ENCODE data around the gene UNC5A. TPM values are rescaled to one million over a fixed set of nuclear protein-coding genes. Genes with fewer than 3 reads are reported as not detected.

The UNC5A gene
- total RNA-seq, 1 experiment from 2014 or later = not detected

GRCh38 chr5:176825234-176825633 is 14.9 kb downstream of the UNC5A start:
- H3K4me3 ChIP-seq = no peak overlapping the region
- no peak for DNase-seq (ENCODE audit: low read depth in 1 of 2, low spot score in 2 of 2)
- peaks cover 59% of the 10 kb centered on the region for H3K27me3 ChIP-seq (replicated peaks)
- H3K36me3 ChIP-seq = no peaks in the 10 kb centered on the region
- H3K9me3 ChIP-seq (replicated peaks) = no peaks in the 10 kb centered on the region; the same call in 1 of the 2 replicates
- no peak overlapping the region for H3K27ac ChIP-seq
- no peaks in the 10 kb centered on the region for H3K4me1 ChIP-seq (replicated peaks)

- Histone ChIP-seq H3K27ac (no peak overlapping the region), H3K27me3 (replicated peaks) (peaks cover 51% of the 10 kb centered on the region), H3K36me3 (no peaks in the 10 kb centered on the region), H3K9me3 (replicated peaks) (no peaks in the 10 kb centered on the region; the same call in 1 of the 2 replicates), H3K4me3 (no peak overlapping the region), H3K4me1 (replicated peaks) (no peaks in the 10 kb centered on the region)
- DNase-seq (ENCODE audit: low read depth in 1 of 2, low spot score in 2 of 2) = no peak
Observed at GRCh38 chr5:176825957-176826356, 15.6 kb downstream of the UNC5A start.

GRCh38 chr5:176827736-176828414 is 17.5 kb downstream of the UNC5A start:
- no peak for DNase-seq (ENCODE audit: low read depth in 1 of 2, low spot score in 2 of 2)
- Histone ChIP-seq H3K9me3 (replicated peaks) (no peaks in the 10 kb centered on the region; the same call in 1 of the 2 replicates), H3K4me3 (no peak overlapping the region), H3K36me3 (no peaks in the 10 kb centered on the region), H3K27ac (no peak overlapping the region), H3K4me1 (replicated peaks) (no peaks in the 10 kb centered on the region), H3K27me3 (replicated peaks) (peaks cover 47% of the 10 kb centered on the region)

GRCh38 chr5:176829320-176829719 is 19.0 kb downstream of the UNC5A start:
- no peak for DNase-seq (ENCODE audit: low read depth in 1 of 2, low spot score in 2 of 2)
- no peak overlapping the region for H3K4me3 ChIP-seq

GRCh38 chr5:176830422-176830994 is 20.1 kb downstream of the UNC5A start:
- Histone ChIP-seq H3K27me3 (replicated peaks) (peaks cover 34% of the 10 kb centered on the region), H3K36me3 (no peaks in the 10 kb centered on the region), H3K27ac (no peak overlapping the region), H3K9me3 (replicated peaks) (no peaks in the 10 kb centered on the region; the same call in 1 of the 2 replicates), H3K4me3 (no peak overlapping the region), H3K4me1 (replicated peaks) (no peaks in the 10 kb centered on the region)
- no peak for DNase-seq (ENCODE audit: low read depth in 1 of 2, low spot score in 2 of 2)

More at GRCh38 chr5:176829320-176829719, 19.0 kb downstream of the UNC5A start:
- no peak overlapping the region for H3K27ac ChIP-seq
- no peaks in the 10 kb centered on the region; the same call in 1 of the 2 replicates for H3K9me3 ChIP-seq (replicated peaks)
- no peaks in the 10 kb centered on the region for H3K36me3 ChIP-seq
- peaks cover 38% of the 10 kb centered on the region for H3K27me3 ChIP-seq (replicated peaks)
- H3K4me1 ChIP-seq (replicated peaks) = no peaks in the 10 kb centered on the region

- Histone ChIP-seq H3K27ac (no peak overlapping the region), H3K4me1 (replicated peaks) (no peaks in the 10 kb centered on the region), H3K36me3 (no peaks in the 10 kb centered on the region), H3K9me3 (replicated peaks) (no peaks in the 10 kb centered on the region; the same call in 1 of the 2 replicates), H3K4me3 (no peak overlapping the region), H3K27me3 (replicated peaks) (peaks cover 31% of the 10 kb centered on the region)
- DNase-seq (ENCODE audit: low read depth in 1 of 2, low spot score in 2 of 2) = no peak
Observed at GRCh38 chr5:176830995-176831423, 20.6 kb downstream of the UNC5A start.

GRCh38 chr5:176831425-176831824 is 21.1 kb downstream of the UNC5A start:
- no peak overlapping the region for H3K27ac ChIP-seq
- H3K27me3 ChIP-seq (replicated peaks) = peaks cover 27% of the 10 kb centered on the region
- H3K36me3 ChIP-seq = no peaks in the 10 kb centered on the region
- no peak for DNase-seq (ENCODE audit: low read depth in 1 of 2, low spot score in 2 of 2)
- H3K4me1 ChIP-seq (replicated peaks) = no peaks in the 10 kb centered on the region
- H3K4me3 ChIP-seq = no peak overlapping the region
- H3K9me3 ChIP-seq (replicated peaks) = no peaks in the 10 kb centered on the region; the same call in 1 of the 2 replicates

GRCh38 chr5:176832162-176832561 is 21.8 kb downstream of the UNC5A start:
- Histone ChIP-seq H3K27ac (no peak overlapping the region), H3K27me3 (replicated peaks) (peaks cover 26% of the 10 kb centered on the region), H3K4me3 (no peak overlapping the region), H3K36me3 (no peaks in the 10 kb centered on the region), H3K9me3 (replicated peaks) (no peaks in the 10 kb centered on the region; the same call in 1 of the 2 replicates), H3K4me1 (replicated peaks) (no peaks in the 10 kb centered on the region)
- no peak for DNase-seq (ENCODE audit: low read depth in 1 of 2, low spot score in 2 of 2)

GRCh38 chr5:176833286-176833685 is 22.9 kb downstream of the UNC5A start:
- no peak for DNase-seq (ENCODE audit: low read depth in 1 of 2, low spot score in 2 of 2)
- H3K9me3 ChIP-seq (replicated peaks) = no peaks in the 10 kb centered on the region
- no peak overlapping the region for H3K4me3 ChIP-seq
- no peaks in the 10 kb centered on the region for H3K4me1 ChIP-seq (replicated peaks)
- H3K27me3 ChIP-seq (replicated peaks) = peaks cover 19% of the 10 kb centered on the region; the same call in 1 of the 2 replicates
- H3K27ac ChIP-seq = no peak overlapping the region
- H3K36me3 ChIP-seq = no peaks in the 10 kb centered on the region

- DNase-seq (ENCODE audit: low read depth in 1 of 2, low spot score in 2 of 2) = no peak
- H3K36me3 ChIP-seq = no peaks in the 10 kb centered on the region
- no peaks in the 10 kb centered on the region for H3K4me1 ChIP-seq (replicated peaks)
- no peak overlapping the region for H3K4me3 ChIP-seq
- no peaks in the 10 kb centered on the region for H3K9me3 ChIP-seq (replicated peaks)
- no peak overlapping the region for H3K27ac ChIP-seq
- H3K27me3 ChIP-seq (replicated peaks) = peaks cover 25% of the 10 kb centered on the region; the same call in 1 of the 2 replicates
Observed at GRCh38 chr5:176835918-176836317, 25.6 kb downstream of the UNC5A start.

GRCh38 chr5:176836811-176837706 is 26.7 kb downstream of the UNC5A start:
- DNase-seq (ENCODE audit: low read depth in 1 of 2, low spot score in 2 of 2) = no peak
- H3K4me1 ChIP-seq (replicated peaks) = no peaks in the 10 kb centered on the region
- H3K27me3 ChIP-seq (replicated peaks) = peaks cover 34% of the 10 kb centered on the region
- H3K4me3 ChIP-seq = no peak overlapping the region
- H3K9me3 ChIP-seq (replicated peaks) = no peaks in the 10 kb centered on the region
- no peaks in the 10 kb centered on the region for H3K36me3 ChIP-seq
- no peak overlapping the region for H3K27ac ChIP-seq

GRCh38 chr5:176837707-176838115 is 27.4 kb downstream of the UNC5A start:
- H3K4me3 ChIP-seq = no peak overlapping the region
- H3K4me1 ChIP-seq (replicated peaks) = no peaks in the 10 kb centered on the region
- H3K9me3 ChIP-seq (replicated peaks) = no peaks in the 10 kb centered on the region
- no peak overlapping the region for H3K27ac ChIP-seq
- DNase-seq (ENCODE audit: low read depth in 1 of 2, low spot score in 2 of 2) = peak; percentile 54 to 95
- peaks cover 34% of the 10 kb centered on the region for H3K27me3 ChIP-seq (replicated peaks)
- no peaks in the 10 kb centered on the region for H3K36me3 ChIP-seq

- Histone ChIP-seq H3K27me3 (replicated peaks) (peaks cover 77% of the 10 kb centered on the region), H3K4me3 (no peak overlapping the region), H3K27ac (no peak overlapping the region)
Observed at GRCh38 chr5:176843673-176844072, 33.3 kb downstream of the UNC5A start.

More at GRCh38 chr5:176843673-176844072, 33.3 kb downstream of the UNC5A start:
- Histone ChIP-seq H3K36me3 (no peaks in the 10 kb centered on the region), H3K9me3 (replicated peaks) (no peaks in the 10 kb centered on the region; the same call in 1 of the 2 replicates), H3K4me1 (replicated peaks) (no peaks in the 10 kb centered on the region; the same call in 1 of the 2 replicates)
- DNase-seq (ENCODE audit: low read depth in 1 of 2, low spot score in 2 of 2) = no peak

All from SJSA1 (cell line).